ENCODE measurements around the gene RNU2-63P. TPM values are rescaled to one million over a fixed set of nuclear protein-coding genes. Genes with fewer than 3 reads are reported as not detected.

RNU2-63P gene
- total and polyA plus RNA-seq, 10 donors = 3.5 to 11.6 (median 7.0) TPM; not detected in 6

DNA sequence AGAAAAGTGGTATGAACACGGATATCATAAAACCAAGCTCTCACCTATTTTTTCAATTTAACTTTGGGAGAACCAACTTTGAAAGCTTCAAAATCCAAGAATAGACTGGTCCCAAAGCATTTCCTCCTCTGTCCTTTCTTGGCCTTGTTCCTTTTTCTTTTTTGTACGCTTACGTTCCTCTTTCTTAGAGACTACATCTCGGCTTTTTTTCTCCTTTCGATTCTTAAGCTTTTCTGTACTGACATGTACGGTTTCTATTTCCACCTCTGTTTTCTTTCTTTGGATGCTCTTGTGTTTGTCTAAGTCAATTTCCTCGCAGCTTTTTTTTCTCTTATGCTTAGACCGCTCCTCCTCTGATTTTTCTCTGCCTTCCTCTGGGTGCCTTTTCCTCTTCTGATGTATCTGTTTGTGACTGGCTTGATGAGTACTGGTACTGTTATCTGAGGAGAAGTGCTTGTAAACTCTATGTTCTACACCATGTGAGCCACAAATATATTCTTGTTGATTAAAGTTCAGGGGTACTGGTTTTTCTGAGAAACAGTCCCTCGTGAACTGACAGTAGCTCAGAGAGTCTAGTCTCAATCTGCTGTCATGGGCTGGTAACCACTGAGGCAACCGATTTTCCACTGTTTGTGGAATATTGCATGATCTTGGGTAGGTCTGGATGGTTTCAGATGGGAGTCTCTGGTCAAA, 11.5 kb upstream of the RNU2-63P start:
- TF ChIP-seq POLR2AphosphoS5 (IDR thresholded peaks at IDR 0.05) (no peak), POLR2A (IDR thresholded peaks at IDR 0.05) (no peak)
- TF ChIP-seq, protein P1, sequence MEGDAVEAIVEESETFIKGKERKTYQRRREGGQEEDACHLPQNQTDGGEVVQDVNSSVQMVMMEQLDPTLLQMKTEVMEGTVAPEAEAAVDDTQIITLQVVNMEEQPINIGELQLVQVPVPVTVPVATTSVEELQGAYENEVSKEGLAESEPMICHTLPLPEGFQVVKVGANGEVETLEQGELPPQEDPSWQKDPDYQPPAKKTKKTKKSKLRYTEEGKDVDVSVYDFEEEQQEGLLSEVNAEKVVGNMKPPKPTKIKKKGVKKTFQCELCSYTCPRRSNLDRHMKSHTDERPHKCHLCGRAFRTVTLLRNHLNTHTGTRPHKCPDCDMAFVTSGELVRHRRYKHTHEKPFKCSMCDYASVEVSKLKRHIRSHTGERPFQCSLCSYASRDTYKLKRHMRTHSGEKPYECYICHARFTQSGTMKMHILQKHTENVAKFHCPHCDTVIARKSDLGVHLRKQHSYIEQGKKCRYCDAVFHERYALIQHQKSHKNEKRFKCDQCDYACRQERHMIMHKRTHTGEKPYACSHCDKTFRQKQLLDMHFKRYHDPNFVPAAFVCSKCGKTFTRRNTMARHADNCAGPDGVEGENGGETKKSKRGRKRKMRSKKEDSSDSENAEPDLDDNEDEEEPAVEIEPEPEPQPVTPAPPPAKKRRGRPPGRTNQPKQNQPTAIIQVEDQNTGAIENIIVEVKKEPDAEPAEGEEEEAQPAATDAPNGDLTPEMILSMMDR (IDR thresholded peaks at IDR 0.05 in 8 of 11, conservative IDR thresholded peaks at IDR 0.05 in 3 of 11) = no peak
- H3K27me3 ChIP-seq (replicated peaks in 1 of 7) = no peaks in the 10 kb centered on the region
- H3K36me3 ChIP-seq = peaks cover 0 to 64% (median 37%) of the 10 kb centered on the region in 6 donors
- H3K27ac ChIP-seq = peak overlapping the region in 6 of 8 donors; percentile 6 to 62 (median 40)
- intact Hi-C loops (cut with DNase I; ENCODE audit: low total_unique reads) = no loop called here
- DNase-seq = no peak
- no peak overlapping the region for H3K4me3 ChIP-seq
- WGBS, 5 donors = 39 to 62% (median 49%) methylated on average over 10 of the region's 10 CpGs
- H3K9me3 ChIP-seq = no peaks in the 10 kb centered on the region
- H3K4me1 ChIP-seq = peaks cover 0 to 18% (median 3%) of the 10 kb centered on the region in 6 donors

DNA sequence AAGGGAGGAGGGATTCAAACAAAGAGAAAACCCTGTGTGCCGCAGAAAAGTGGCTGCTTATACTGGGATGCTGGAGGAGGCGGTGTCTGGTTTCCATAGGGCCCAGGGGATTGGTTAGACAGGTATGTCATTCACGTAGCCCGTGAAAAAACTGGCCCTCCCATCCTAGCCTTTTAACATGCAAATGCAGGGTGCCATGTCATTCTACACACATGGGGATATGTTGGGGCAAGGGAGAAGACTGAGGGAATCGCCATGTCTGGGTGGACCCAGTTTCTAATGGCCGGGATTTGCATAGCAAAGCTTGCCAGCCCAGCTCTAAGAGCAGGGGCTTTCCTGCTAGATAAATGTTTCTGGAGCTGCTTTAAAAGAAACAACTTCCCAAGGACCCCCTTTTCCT, 8.2 kb upstream of the RNU2-63P start:
- TF ChIP-seq POLR2A (IDR thresholded peaks at IDR 0.05) (no peak), POLR2AphosphoS5 (IDR thresholded peaks at IDR 0.05) (no peak)
- TF ChIP-seq, protein P1 (IDR thresholded peaks at IDR 0.05 in 8 of 11, conservative IDR thresholded peaks at IDR 0.05 in 3 of 11) = no peak
- H3K27me3 ChIP-seq (replicated peaks in 1 of 7) = no peaks in the 10 kb centered on the region
- DNase-seq = no peak
- intact Hi-C loops (cut with DNase I; ENCODE audit: low total_unique reads) = no loop called here
- H3K36me3 ChIP-seq = peaks cover 0 to 31% (median 11%) of the 10 kb centered on the region in 6 donors
- peaks cover 0 to 1% (median 0%) of the 10 kb centered on the region in 8 donors for H3K9me3 ChIP-seq
- no peak overlapping the region for H3K4me3 ChIP-seq
- H3K4me1 ChIP-seq = peaks cover 0 to 18% (median 3%) of the 10 kb centered on the region in 6 donors
- 78 to 94% (median 93%) methylated on average over 6 of the region's 6 CpGs for WGBS, 5 donors
- H3K27ac ChIP-seq = no peak overlapping the region

DNA sequence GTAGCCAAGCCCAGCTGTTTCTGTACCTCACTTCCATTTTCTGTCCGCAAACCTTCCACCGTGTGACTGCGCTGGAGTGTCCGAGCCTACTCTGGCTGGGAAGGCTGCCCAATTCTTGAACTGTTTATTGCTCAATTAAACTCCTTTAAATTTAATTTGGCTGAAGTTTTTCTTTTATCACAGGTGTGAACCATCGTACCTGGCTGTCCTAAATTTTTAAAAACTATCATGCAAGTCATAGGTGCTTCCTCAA, 6.2 kb upstream of the RNU2-63P start:
- Histone ChIP-seq H3K27ac (no peak overlapping the region), H3K9me3 (peaks cover 0 to 7% (median 0%) of the 10 kb centered on the region in 8 donors), H3K4me1 (peaks cover 0 to 15% (median 3%) of the 10 kb centered on the region in 6 donors), H3K4me3 (no peak overlapping the region), H3K27me3 (replicated peaks in 1 of 7) (no peaks in the 10 kb centered on the region), H3K36me3 (peaks cover 0 to 12% (median 2%) of the 10 kb centered on the region in 6 donors)
- intact Hi-C loops (cut with DNase I; ENCODE audit: low total_unique reads) = no loop called here
- 89 to 97% (median 92%) methylated on average over 5 of the region's 5 CpGs for whole genome bisulfite sequencing, 5 donors
- no peak for TF ChIP-seq POLR2AphosphoS5 (IDR thresholded peaks at IDR 0.05)
- no peak for TF ChIP-seq POLR2A (IDR thresholded peaks at IDR 0.05)
- TF ChIP-seq, protein P1 (IDR thresholded peaks at IDR 0.05 in 8 of 11, conservative IDR thresholded peaks at IDR 0.05 in 3 of 11) = no peak
- DNase-seq = no peak

DNA sequence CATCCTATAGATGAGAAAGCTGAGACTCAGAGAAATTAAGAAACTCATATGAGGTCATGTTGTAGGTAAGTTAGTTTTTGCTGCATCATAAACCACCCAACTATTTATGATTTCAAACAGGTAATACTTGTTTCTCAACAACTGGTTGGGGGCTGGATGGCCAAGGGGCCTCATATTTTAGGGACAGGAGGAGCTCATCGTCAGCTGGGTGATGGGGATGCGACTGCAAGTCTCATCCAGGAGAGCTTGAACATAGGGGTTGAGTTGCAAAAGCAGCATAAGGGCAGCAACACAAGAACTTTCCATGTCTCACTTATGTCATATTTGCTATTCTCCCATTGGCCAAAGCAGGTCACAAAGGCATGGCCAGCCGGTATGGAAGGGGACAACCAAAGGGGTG, 3.6 kb upstream of the RNU2-63P start:
- peaks cover 0 to 7% (median 0%) of the 10 kb centered on the region in 8 donors for H3K9me3 ChIP-seq
- TF ChIP-seq POLR2A (IDR thresholded peaks at IDR 0.05) = no peak
- TF ChIP-seq, protein P1 (IDR thresholded peaks at IDR 0.05 in 8 of 11, conservative IDR thresholded peaks at IDR 0.05 in 3 of 11) = no peak
- TF ChIP-seq POLR2AphosphoS5 (IDR thresholded peaks at IDR 0.05) = no peak

More for the DNA sequence above, 3.6 kb upstream of the RNU2-63P start:
- intact Hi-C loops (cut with DNase I; ENCODE audit: low total_unique reads) = no loop called here
- H3K4me3 ChIP-seq = no peak overlapping the region
- no peak for DNase-seq
- no peaks in the 10 kb centered on the region for H3K36me3 ChIP-seq
- H3K4me1 ChIP-seq = peaks cover 0 to 19% (median 7%) of the 10 kb centered on the region in 6 donors
- H3K27ac ChIP-seq = no peak overlapping the region
- WGBS, 5 donors = 74 to 95% (median 91%) methylated on average over 3 of the region's 3 CpGs
- H3K27me3 ChIP-seq (replicated peaks in 1 of 7) = no peaks in the 10 kb centered on the region
